HepG2 (cell line): ENCODE results near the gene HYAL2. TPM values are rescaled to one million over a fixed set of nuclear protein-coding genes. Genes with fewer than 3 reads are reported as not detected.
A peak's percentile ranks its signal among the peaks of the same experiment; 100 is the strongest.

Experiments
- ARID4A ChIP-seq: sonication (generic); formaldehyde crosslinking; IDR thresholded peaks from 2 replicates; pipeline ENCODE4 v1.5.0; 2020; ENCODE audit warnings: mild to moderate bottlenecking, missing genetic modification reagents, borderline replicate concordance
- CTCF ChIP-seq: sonication (generic); formaldehyde crosslinking; IDR thresholded peaks from 2 replicates; pipeline ENCODE4 v1.5.0; 2020; ENCODE audit warnings: mild to moderate bottlenecking, missing genetic modification reagents, moderate library complexity
- FOXK2 ChIP-seq: fragments of 450-650 bp; IDR thresholded peaks from 2 replicates; pipeline ENCODE4 v1.6.1; 2016
- MED13 ChIP-seq: sonication (generic); formaldehyde crosslinking; IDR thresholded peaks from 2 replicates; pipeline ENCODE4 v1.5.0; 2020; ENCODE audit warnings: missing genetic modification reagents
- RAD51 ChIP-seq: fragments of 450-650 bp; IDR thresholded peaks from 2 replicates; pipeline ENCODE4 v1.6.1; 2016; ENCODE audit warnings: borderline replicate concordance
- RBM22 ChIP-seq: fragments of 200-400 bp; formaldehyde crosslinking; optimal IDR thresholded peaks from 2 replicates; pipeline ENCODE3; 2017; ENCODE audit warnings: mild to moderate bottlenecking, low read length, moderate library complexity
- RELA ChIP-seq: sonication (generic); formaldehyde crosslinking; IDR thresholded peaks from 2 replicates; pipeline ENCODE4 v1.4.0; 2020; ENCODE audit warnings: missing genetic modification reagents
- STAG1 ChIP-seq: sonication (generic); formaldehyde crosslinking; IDR thresholded peaks from 2 replicates; pipeline ENCODE4 v1.4.0; 2020; ENCODE audit warnings: missing genetic modification reagents
- TFDP2 ChIP-seq: sonication (generic); formaldehyde crosslinking; IDR thresholded peaks from 2 replicates; pipeline ENCODE4 v1.4.0; 2020; ENCODE audit warnings: missing genetic modification reagents
- ZBTB33 ChIP-seq: sonication (generic); formaldehyde crosslinking; IDR thresholded peaks from 2 replicates; pipeline ENCODE4 v1.4.0; 2020; ENCODE audit warnings: missing genetic modification reagents
- ZBTB44 ChIP-seq: sonication (generic); formaldehyde crosslinking; IDR thresholded peaks from 2 replicates; pipeline ENCODE4 v1.4.0; 2020; ENCODE audit warnings: missing genetic modification reagents
- ZBTB8A ChIP-seq: sonication (generic); formaldehyde crosslinking; IDR thresholded peaks from 2 replicates; pipeline ENCODE4 v1.4.0; 2020; ENCODE audit warnings: mild to moderate bottlenecking, low read depth, missing genetic modification reagents, borderline replicate concordance
- ZC3H4 ChIP-seq: sonication (generic); formaldehyde crosslinking; IDR thresholded peaks from 2 replicates; pipeline ENCODE4 v1.4.0; 2020; ENCODE audit warnings: missing genetic modification reagents, borderline replicate concordance
- ZNF121 ChIP-seq: sonication (generic); formaldehyde crosslinking; IDR thresholded peaks from 2 replicates; pipeline ENCODE4 v1.5.0; 2020; ENCODE audit warnings: mild to moderate bottlenecking, missing genetic modification reagents
- ZNF225 ChIP-seq: sonication (generic); formaldehyde crosslinking; IDR thresholded peaks from 2 replicates; pipeline ENCODE4 v1.4.0; 2020; ENCODE audit warnings: mild to moderate bottlenecking, missing genetic modification reagents
- ZNF317 ChIP-seq: sonication (generic); formaldehyde crosslinking; IDR thresholded peaks from 2 replicates; pipeline ENCODE4 v1.5.0; 2020; ENCODE audit warnings: mild to moderate bottlenecking, missing genetic modification reagents
- ZNF564 ChIP-seq: sonication (generic); formaldehyde crosslinking; IDR thresholded peaks from 2 replicates; pipeline ENCODE4 v1.8.1; 2023; ENCODE audit warnings: mild to moderate bottlenecking, missing genetic modification reagents
- ZNF619 ChIP-seq: sonication (generic); formaldehyde crosslinking; IDR thresholded peaks from 2 replicates; pipeline ENCODE4 v1.4.0; 2020; ENCODE audit warnings: mild to moderate bottlenecking, missing genetic modification reagents
- polyA plus RNA-seq, 8 experiments: library from polyadenylated mRNA; depleted of rRNA in 3 of 8; stranded (reverse) in 7 of 8; unstranded in 1 of 8; fragments of >200 nt; fragmentation: Illumina TruSeq in 4 of 8; extraction: Trizol in 4 of 8; gene quantifications; 2 replicates each; pipeline versions ENCODE4 v1.2.1 to v1.2.3, GENCODE V29; 2011 to 2016; ENCODE audit warnings: low read depth in 4 of 8, missing spikeins in 1 of 8, mixed read lengths in 1 of 8; ENCODE audit not compliant: insufficient read depth in 1 of 8
- total RNA-seq, 5 experiments: library from RNA; depleted of rRNA; stranded (reverse); fragments of >200 nt; fragmentation: Illumina TruSeq; extraction: Trizol; gene quantifications; 2 replicates each; pipeline ENCODE4 v1.2.3, GENCODE V29; 2016; ENCODE audit warnings: low read depth in 1 of 5

Gene HYAL2
- total and polyA plus RNA-seq, 2 of the 13 experiments (the other 11 are each of a cell fraction or from before 2014, with no cell fraction given): 76.2 to 102 TPM

- TF ChIP-seq RAD51 (no peak), RELA (CRISPR knock-in tag) (peak; percentile 27; the same call in 1 of the 2 replicates), ZBTB8A (peak; percentile 27; the same call in 1 of the 2 replicates), FOXK2 (no peak), TFDP2 (CRISPR knock-in tag) (peak; percentile 42; the same call in 1 of the 2 replicates), ZNF225 (CRISPR knock-in tag) (peak; percentile 83; the same call in 1 of the 2 replicates), ZBTB33 (CRISPR knock-in tag) (no peak), CTCF (no peak), ARID4A (CRISPR knock-in tag) (peak; percentile 89), ZC3H4 (CRISPR knock-in tag) (peak; percentile 39; the same call in 1 of the 2 replicates), RBM22 (no peak), MED13 (CRISPR knock-in tag) (no peak), STAG1 (no peak), ZNF619 (peak; percentile 72; the same call in 1 of the 2 replicates), ZNF564 (CRISPR knock-in tag) (no peak), ZNF317 (CRISPR knock-in tag) (peak; percentile 69; the same call in 1 of the 2 replicates), ZBTB44 (CRISPR knock-in tag) (no peak; the same call in 1 of the 2 replicates), ZNF121 (CRISPR knock-in tag) (no peak)
Observed at GRCh38 chr3:50358911-50359759, 36.6 kb upstream of the HYAL2 start, which contains the start of gene TMEM115 (continued).
